Bronchial epithelial cell (primary cell): ENCODE results near the gene MYH15. TPM values are rescaled to one million over a fixed set of nuclear protein-coding genes. Genes with fewer than 3 reads are reported as not detected.

Source experiments
- DNase-seq: peaks from one replicate; pipeline ENCODE4 v3.0.0-alpha.2; 2010; ENCODE audit warnings: low read depth
- FAIRE-seq: peaks from 2 replicates; lab custom pipeline; 2011; peaks lifted over from hg19 to GRCh38; lab: Jason Lieb, UNC
- H3K27me3 ChIP-seq: 2 replicates; pipeline ENCODE4 v1.5.1; 2011; ENCODE audit warnings: low read length; ENCODE audit not compliant: control insufficient read depth, insufficient read depth
- H3K36me3 ChIP-seq: 2 replicates; pipeline ENCODE4 v1.5.1; 2011; ENCODE audit warnings: low read length; ENCODE audit not compliant: control insufficient read depth, insufficient read depth
- H3K4me3 ChIP-seq: 2 replicates; pipeline ENCODE4 v1.5.1; 2011; ENCODE audit warnings: mild to moderate bottlenecking, low read depth, low read length, control low read depth
- CTCF ChIP-seq: IDR thresholded peaks from 2 replicates; pipeline ENCODE4 v1.5.1; 2011; ENCODE audit warnings: mild to moderate bottlenecking, moderate library complexity, low read length, control low read depth, inconsistent platforms; ENCODE audit not compliant: insufficient read depth, severe bottlenecking
- total RNA-seq: library from RNA; depleted of rRNA; stranded (reverse); fragments of >200 nt; gene quantifications from 2 replicates; pipeline ENCODE4 v1.2.1, GENCODE V29; 2014

Gene MYH15
- total RNA-seq, 1 donor from 2014 or later: under 0.01 TPM

GRCh38 chr3:108409800-108410178, 100.6 kb downstream of the MYH15 start:
- no peaks in the 10 kb centered on the region for H3K36me3 ChIP-seq
- H3K27me3 ChIP-seq: no peaks in the 10 kb centered on the region
- no peak overlapping the region for H3K4me3 ChIP-seq
- no peak for TF ChIP-seq CTCF
- no peak for FAIRE-seq
- DNase-seq: no peak

GRCh38 chr3:108408883-108409799, 101.3 kb downstream of the MYH15 start:
- no peaks in the 10 kb centered on the region for H3K36me3 ChIP-seq
- H3K4me3 ChIP-seq: no peak overlapping the region
- FAIRE-seq: no peak
- no peaks in the 10 kb centered on the region for H3K27me3 ChIP-seq
- no peak for TF ChIP-seq CTCF
- DNase-seq: no peak

GRCh38 chr3:108407886-108408285, 102.5 kb downstream of the MYH15 start:
- TF ChIP-seq CTCF: no peak
- FAIRE-seq (no peak), DNase-seq (no peak)
- no peaks in the 10 kb centered on the region for H3K36me3 ChIP-seq
- H3K4me3 ChIP-seq: no peak overlapping the region
- H3K27me3 ChIP-seq: no peaks in the 10 kb centered on the region

- TF ChIP-seq CTCF: peak; percentile 59
- DNase-seq (peak; percentile 54), FAIRE-seq (peak; percentile 76)
- Histone ChIP-seq H3K36me3 (no peaks in the 10 kb centered on the region), H3K27me3 (peaks cover 2% of the 10 kb centered on the region), H3K4me3 (no peak overlapping the region)
These were observed 103.7 kb downstream of the MYH15 start for GRCh38 chr3:108406661-108407206.

- no peak for DNase-seq
- H3K27me3 ChIP-seq: peaks cover 2% of the 10 kb centered on the region
- FAIRE-seq: no peak
- no peaks in the 10 kb centered on the region for H3K36me3 ChIP-seq
- H3K4me3 ChIP-seq: no peak overlapping the region
- no peak for TF ChIP-seq CTCF
These were observed 104.2 kb downstream of the MYH15 start for GRCh38 chr3:108406063-108406660.
